Measurements from ENCODE around the gene FLG2. TPM values are rescaled to one million over a fixed set of nuclear protein-coding genes. Genes with fewer than 3 reads are reported as not detected.

FLG2 gene
- total and polyA plus RNA-seq, 9 of the 15 experiments (the other 6 are each of a cell fraction or from before 2014, with no cell fraction given) = not detected

DNA sequence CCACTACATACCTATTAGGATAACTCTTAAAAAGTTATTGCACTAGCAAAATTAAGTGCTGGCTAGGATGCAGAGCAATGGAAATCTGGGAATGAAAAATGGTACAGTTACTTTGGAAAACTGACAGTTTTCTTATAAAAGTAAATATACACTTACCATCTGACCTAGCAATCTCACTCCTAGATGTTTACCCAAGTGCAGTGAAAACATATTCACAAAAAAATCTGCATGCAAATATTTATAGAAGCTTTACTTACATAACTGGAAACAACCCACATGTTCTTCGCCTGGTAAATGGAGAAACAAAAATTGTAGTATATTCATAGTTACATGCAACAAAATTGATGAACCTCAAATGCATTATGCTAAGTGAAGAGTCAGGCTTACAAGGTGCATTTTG, 12.9 kb upstream of the FLG2 start:
- Histone ChIP-seq H3K79me2 (ENCODE audit: control insufficient read depth, insufficient read depth, low read length) (no peaks in the 10 kb centered on the region), H3K36me3 (ENCODE audit: control insufficient read depth, insufficient read depth, low read length) (no peaks in the 10 kb centered on the region), H3K9me3 (replicated peaks; ENCODE audit: control insufficient read depth, insufficient read depth, low read depth, low read length) (no peaks in the 10 kb centered on the region), H3K27ac (ENCODE audit: extremely low read depth, low read depth, low read length) (no peak overlapping the region), H3K9ac (ENCODE audit: insufficient read depth in 1 of 2, low read depth in 2 of 2, low read length in 2 of 2) (no peak overlapping the region), H3K4me3 (no peak overlapping the region), H3K4me1 (replicated peaks in 1 of 2; ENCODE audit: control insufficient read depth in 2 of 2, insufficient read depth in 2 of 2, low read length in 2 of 2) (no peaks in the 10 kb centered on the region), H4K20me1 (replicated peaks; ENCODE audit: control insufficient read depth, insufficient read depth, low read length) (no peaks in the 10 kb centered on the region), H2AFZ (ENCODE audit: low read depth, low read length) (no peak overlapping the region), H3K9me1 (ENCODE audit: control insufficient read depth, insufficient read depth, low read length) (no peaks in the 10 kb centered on the region), H3K27me3 (ENCODE audit: control insufficient read depth in 2 of 2, insufficient read depth in 2 of 2, low read length in 2 of 2) (no peaks in the 10 kb centered on the region), H3K4me2 (ENCODE audit: insufficient read depth, low read length) (no peak overlapping the region)
- intact Hi-C loops (cut with micrococcal nuclease) (no loop called here), in situ Hi-C loops (cut with MboI) (no loop called here)
- no peak for DNase-seq (ENCODE audit: extremely low read depth in 1 of 4, low spot score in 3 of 4)
- ATAC-seq = no peak
- no TSS peak for BruUV-seq (replicated peaks)
- CTCF ChIA-PET (ENCODE audit: low intra/inter-chr PET ratio) = no interaction called here
- FAIRE-seq = no peak
- POLR2A ChIA-PET = no interaction called here
- TF ChIP-seq, protein P1, sequence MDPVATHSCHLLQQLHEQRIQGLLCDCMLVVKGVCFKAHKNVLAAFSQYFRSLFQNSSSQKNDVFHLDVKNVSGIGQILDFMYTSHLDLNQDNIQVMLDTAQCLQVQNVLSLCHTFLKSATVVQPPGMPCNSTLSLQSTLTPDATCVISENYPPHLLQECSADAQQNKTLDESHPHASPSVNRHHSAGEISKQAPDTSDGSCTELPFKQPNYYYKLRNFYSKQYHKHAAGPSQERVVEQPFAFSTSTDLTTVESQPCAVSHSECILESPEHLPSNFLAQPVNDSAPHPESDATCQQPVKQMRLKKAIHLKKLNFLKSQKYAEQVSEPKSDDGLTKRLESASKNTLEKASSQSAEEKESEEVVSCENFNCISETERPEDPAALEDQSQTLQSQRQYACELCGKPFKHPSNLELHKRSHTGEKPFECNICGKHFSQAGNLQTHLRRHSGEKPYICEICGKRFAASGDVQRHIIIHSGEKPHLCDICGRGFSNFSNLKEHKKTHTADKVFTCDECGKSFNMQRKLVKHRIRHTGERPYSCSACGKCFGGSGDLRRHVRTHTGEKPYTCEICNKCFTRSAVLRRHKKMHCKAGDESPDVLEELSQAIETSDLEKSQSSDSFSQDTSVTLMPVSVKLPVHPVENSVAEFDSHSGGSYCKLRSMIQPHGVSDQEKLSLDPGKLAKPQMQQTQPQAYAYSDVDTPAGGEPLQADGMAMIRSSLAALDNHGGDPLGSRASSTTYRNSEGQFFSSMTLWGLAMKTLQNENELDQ (CRISPR knock-in tag; IDR thresholded peaks at IDR 0.05; ENCODE audit: borderline replicate concordance) = no peak
- TF ChIP-seq, protein P2, sequence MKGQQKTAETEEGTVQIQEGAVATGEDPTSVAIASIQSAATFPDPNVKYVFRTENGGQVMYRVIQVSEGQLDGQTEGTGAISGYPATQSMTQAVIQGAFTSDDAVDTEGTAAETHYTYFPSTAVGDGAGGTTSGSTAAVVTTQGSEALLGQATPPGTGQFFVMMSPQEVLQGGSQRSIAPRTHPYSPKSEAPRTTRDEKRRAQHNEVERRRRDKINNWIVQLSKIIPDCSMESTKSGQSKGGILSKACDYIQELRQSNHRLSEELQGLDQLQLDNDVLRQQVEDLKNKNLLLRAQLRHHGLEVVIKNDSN (CRISPR knock-in tag; IDR thresholded peaks at IDR 0.05) = no peak
- WGBS (ENCODE audit: insufficient coverage, low coverage, missing lambda C conversion rate) = 0% methylated on average over 1 of the region's 1 CpG

DNA sequence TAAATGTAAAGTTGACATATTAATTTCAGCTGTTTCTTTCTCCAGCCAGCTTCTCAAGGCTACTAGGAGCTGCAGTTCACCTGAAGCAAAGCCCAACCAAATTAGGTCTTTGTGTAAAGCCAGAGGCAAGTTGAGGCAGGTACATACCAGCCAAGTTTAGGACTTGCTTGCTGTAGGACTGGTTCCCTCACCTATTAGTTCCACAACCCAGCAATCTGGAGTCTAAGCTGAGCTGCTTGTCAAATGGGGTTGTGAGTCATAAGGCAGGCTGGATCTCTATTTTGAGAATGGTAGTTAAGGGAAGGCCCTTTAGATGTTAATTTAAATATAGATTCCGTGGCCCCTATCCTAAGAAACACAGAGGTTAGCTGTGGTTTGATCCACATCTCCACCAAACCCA, 7.6 kb upstream of the FLG2 start:
- Histone ChIP-seq H3K9ac (ENCODE audit: insufficient read depth in 1 of 2, low read depth in 2 of 2, low read length in 2 of 2) (no peak overlapping the region), H3K27me3 (ENCODE audit: control insufficient read depth in 2 of 2, insufficient read depth in 2 of 2, low read length in 2 of 2) (no peaks in the 10 kb centered on the region), H3K79me2 (ENCODE audit: control insufficient read depth, insufficient read depth, low read length) (no peaks in the 10 kb centered on the region), H3K4me3 (no peak overlapping the region), H3K36me3 (ENCODE audit: control insufficient read depth, insufficient read depth, low read length) (no peaks in the 10 kb centered on the region), H2AFZ (ENCODE audit: low read depth, low read length) (no peak overlapping the region), H3K4me1 (replicated peaks in 1 of 2; ENCODE audit: control insufficient read depth in 2 of 2, insufficient read depth in 2 of 2, low read length in 2 of 2) (no peaks in the 10 kb centered on the region), H3K9me1 (ENCODE audit: control insufficient read depth, insufficient read depth, low read length) (no peaks in the 10 kb centered on the region), H3K27ac (ENCODE audit: extremely low read depth, low read depth, low read length) (no peak overlapping the region), H4K20me1 (replicated peaks; ENCODE audit: control insufficient read depth, insufficient read depth, low read length) (no peaks in the 10 kb centered on the region), H3K9me3 (replicated peaks; ENCODE audit: control insufficient read depth, insufficient read depth, low read depth, low read length) (no peaks in the 10 kb centered on the region), H3K4me2 (ENCODE audit: insufficient read depth, low read length) (no peak overlapping the region)
- no peak for DNase-seq (ENCODE audit: extremely low read depth in 1 of 4, low spot score in 3 of 4)
- no TSS peak for BruUV-seq (replicated peaks)
- TF ChIP-seq ZFPM2 (CRISPR knock-in tag; IDR thresholded peaks at IDR 0.05) = no peak
- TF ChIP-seq BRD4 (IDR thresholded peaks at IDR 0.05) = no peak
- TF ChIP-seq, protein P3, sequence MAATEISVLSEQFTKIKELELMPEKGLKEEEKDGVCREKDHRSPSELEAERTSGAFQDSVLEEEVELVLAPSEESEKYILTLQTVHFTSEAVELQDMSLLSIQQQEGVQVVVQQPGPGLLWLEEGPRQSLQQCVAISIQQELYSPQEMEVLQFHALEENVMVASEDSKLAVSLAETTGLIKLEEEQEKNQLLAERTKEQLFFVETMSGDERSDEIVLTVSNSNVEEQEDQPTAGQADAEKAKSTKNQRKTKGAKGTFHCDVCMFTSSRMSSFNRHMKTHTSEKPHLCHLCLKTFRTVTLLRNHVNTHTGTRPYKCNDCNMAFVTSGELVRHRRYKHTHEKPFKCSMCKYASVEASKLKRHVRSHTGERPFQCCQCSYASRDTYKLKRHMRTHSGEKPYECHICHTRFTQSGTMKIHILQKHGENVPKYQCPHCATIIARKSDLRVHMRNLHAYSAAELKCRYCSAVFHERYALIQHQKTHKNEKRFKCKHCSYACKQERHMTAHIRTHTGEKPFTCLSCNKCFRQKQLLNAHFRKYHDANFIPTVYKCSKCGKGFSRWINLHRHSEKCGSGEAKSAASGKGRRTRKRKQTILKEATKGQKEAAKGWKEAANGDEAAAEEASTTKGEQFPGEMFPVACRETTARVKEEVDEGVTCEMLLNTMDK (IDR thresholded peaks at IDR 0.05; ENCODE audit: borderline replicate concordance, insufficient read depth, low read depth, low read length, poor library complexity, severe bottlenecking) = no peak
- no peak for TF ChIP-seq SRSF9 (IDR thresholded peaks at IDR 0.05; ENCODE audit: borderline replicate concordance, low read depth, low read length)
- TF ChIP-seq HDGF (IDR thresholded peaks at IDR 0.05) = no peak
- 0% methylated on average over 1 of the region's 1 CpG for WGBS (ENCODE audit: insufficient coverage, low coverage, missing lambda C conversion rate)
- ChIA-PET CTCF (ENCODE audit: low intra/inter-chr PET ratio) (no interaction called here), POLR2A (interaction anchor here (1.4 kb wide), 1 partner anchor 8 kb away, joined by 3 read pairs; the partner anchor contains the start of gene FLG2)
- no peak for ATAC-seq
- no peak for FAIRE-seq
- in situ Hi-C loops (cut with MboI) (no loop called here), intact Hi-C loops (cut with micrococcal nuclease) (no loop called here)
